Stomach (tissue), 9 donors: ENCODE results near the gene ZNF93. TPM values are rescaled to one million over a fixed set of nuclear protein-coding genes. Genes with fewer than 3 reads are reported as not detected.
"Not testable (repeated sequence)": the region's sequence is repeated elsewhere in the genome, so short reads cannot be mapped to it uniquely, and the experiment has no call there.

ENCODE experiments used
- DNase-seq, 2 donors: peaks; one replicate each; pipeline versions ENCODE4 v3.0.0 to v3.0.0-alpha.2; 2013 to 2019
- H3K27ac ChIP-seq, 5 donors: fragments of 200-600 bp in 4 of 5; sonication (generic) in 4 of 5; one replicate each; pipeline ENCODE4 v1.5.1; 2013 to 2019; ENCODE audit warnings: mild to moderate bottlenecking in 1 of 5, moderate library complexity in 1 of 5
- H3K27me3 ChIP-seq, 3 donors: fragments of 200-600 bp; sonication (generic); one replicate each; pipeline ENCODE4 v1.5.1; 2017 to 2019; ENCODE audit warnings: mixed run types in 1 of 3
- H3K36me3 ChIP-seq, 4 donors: fragments of 200-600 bp; sonication (generic); 1 replicate in 3 of 4; 2 replicates in 1 of 4; pipeline ENCODE4 v1.5.1; 2016 to 2019
- H3K4me1 ChIP-seq, 4 donors: fragments of 200-600 bp; sonication (generic); one replicate each; pipeline ENCODE4 v1.5.1; 2016 to 2019
- H3K4me3 ChIP-seq, 4 donors: fragments of 200-600 bp; sonication (generic) in 3 of 4; one replicate each; pipeline ENCODE4 v1.5.1; 2016 to 2019; ENCODE audit warnings: mild to moderate bottlenecking in 1 of 4
- H3K9me3 ChIP-seq, 4 donors: fragments of 200-600 bp; sonication (generic); one replicate each; pipeline ENCODE4 v1.5.1; 2016 to 2019
- CTCF ChIP-seq, 7 experiments: fragments of 450-650 bp in 4 of 7; fragments of 200-600 bp in 3 of 7; sonication (generic) in 3 of 7; IDR thresholded peaks; one replicate each; pipeline ENCODE4 v1.5.1; 2016 to 2019; ENCODE audit warnings: antibody characterized with exemption in 7 of 7, control low read depth in 2 of 7, mild to moderate bottlenecking in 1 of 7
- EP300 ChIP-seq: sonication (generic); formaldehyde crosslinking; IDR thresholded peaks from one replicate; pipeline ENCODE4 v1.6.1; 2017; ENCODE audit warnings: antibody characterized with exemption
- POLR2A ChIP-seq, 4 donors: fragments of 450-650 bp; IDR thresholded peaks; one replicate each; pipeline ENCODE4 v1.6.1; 2016; ENCODE audit warnings: antibody characterized with exemption in 4 of 4, control low read depth in 2 of 4, mild to moderate bottlenecking in 1 of 4, moderate library complexity in 1 of 4
- POLR2AphosphoS5 ChIP-seq, 3 donors: sonication (generic); formaldehyde crosslinking; IDR thresholded peaks; one replicate each; pipeline ENCODE4 v1.6.1; 2016; ENCODE audit warnings: antibody characterized with exemption in 3 of 3
- WGBS, 5 donors: extraction: QIAGEN DNeasy Blood & Tissue Kit in 3 of 5; methylation state at CpG; one replicate each; pipeline versions ENCODE4 v1.1.5 to v1.1.7; 2013 to 2018; 5-methylcytosine and 5-hydroxymethylcytosine counted together
- intact Hi-C: fragments of 100-400 bp; cut with DNase I; formaldehyde crosslinking; loops from one replicate; pipeline ENCODE4 v1.15.1; 2023; ENCODE audit warnings: low total_unique reads
- polyA plus RNA-seq, 3 donors: library from polyadenylated mRNA; stranded (reverse); fragments of 200-250 nt; gene quantifications; one replicate each; pipeline ENCODE4 v1.2.3, GENCODE V29; 2013
- total RNA-seq, 5 donors: library from RNA; depleted of rRNA; stranded (reverse); fragments of >200 nt; gene quantifications; one replicate each; pipeline versions ENCODE4 v1.1.0 to v1.2.3, GENCODE V29; 2014 to 2016
- donor health status: healthy with polysubstance abuse.
- donor health status: Bipolar disorder and iron deficiency.
- donor health status: healthy.

Gene ZNF93
- total and polyA plus RNA-seq, 8 donors = 0.45 to 9.2 (median 2.7) TPM; not detected in 2

GRCh38 chr19:19956434-19957075 lies 55.8 kb downstream of the ZNF93 start:
- peak in 1 of 2 donors; percentile 33 for DNase-seq
- WGBS, 5 donors = 51 to 67% (median 56%) methylated on average over 14 to 15 of the region's 15 CpGs

GRCh38 chr19:19957766-19958165 lies 57.0 kb downstream of the ZNF93 start:
- not testable (repeated sequence) for H3K4me1 ChIP-seq

More at GRCh38 chr19:19956434-19957075, 55.8 kb downstream of the ZNF93 start:
- intact Hi-C loops = loop anchor here (10.0 kb wide), 1 partner anchor 422 kb away; the partner anchor contains the start of gene CILP2
- no peaks in the 10 kb centered on the region for H3K36me3 ChIP-seq
- no peaks in the 10 kb centered on the region for H3K27me3 ChIP-seq
- no peaks in the 10 kb centered on the region for H3K4me1 ChIP-seq
- H3K27ac ChIP-seq = no peak overlapping the region
- no peaks in the 10 kb centered on the region for H3K9me3 ChIP-seq
- H3K4me3 ChIP-seq = no peak overlapping the region
- no peak for TF ChIP-seq CTCF (IDR thresholded peaks at IDR 0.05)
- no peak for TF ChIP-seq POLR2AphosphoS5 (IDR thresholded peaks at IDR 0.05)
- TF ChIP-seq POLR2A (IDR thresholded peaks at IDR 0.05) = no peak
- TF ChIP-seq EP300 = no peak

GRCh38 chr19:19959151-19959799 lies 58.5 kb downstream of the ZNF93 start:
- peak; percentile 84 to 87 for DNase-seq
- not testable (repeated sequence) for H3K27ac ChIP-seq, H3K27me3 ChIP-seq, H3K4me3 ChIP-seq, H3K4me1 ChIP-seq, H3K36me3 ChIP-seq, H3K9me3 ChIP-seq
- TF ChIP-seq POLR2AphosphoS5 (IDR thresholded peaks at IDR 0.05) = peak in 1 of 3 donors; percentile 33
- TF ChIP-seq CTCF (IDR thresholded peaks at IDR 0.05) = peak in 5 of 7 experiments; percentile 60 to 77 (median 73)
- 12 to 23% (median 20%) methylated on average over 6 to 9 of the region's 9 CpGs for WGBS, 5 donors
- intact Hi-C loops = loop anchor here (10.0 kb wide), 1 partner anchor 424 kb away; the partner anchor contains the start of gene CILP2

More at GRCh38 chr19:19957766-19958165, 57.0 kb downstream of the ZNF93 start:
- not testable (repeated sequence) for H3K9me3 ChIP-seq, H3K27ac ChIP-seq, DNase-seq, H3K36me3 ChIP-seq, H3K27me3 ChIP-seq, H3K4me3 ChIP-seq
- intact Hi-C loops = loop anchor here (10.0 kb wide), 1 partner anchor 423 kb away; the partner anchor contains the start of gene CILP2
- WGBS, 5 donors = 69 to 86% (median 83%) methylated on average over 6 to 8 of the region's 8 CpGs

GRCh38 chr19:19964416-19964815 lies 63.7 kb downstream of the ZNF93 start:
- intact Hi-C loops = no loop called here
- WGBS, 5 donors = 83 to 91% (median 86%) methylated on average over 7 of the region's 7 CpGs

GRCh38 chr19:19966126-19966525 lies 65.4 kb downstream of the ZNF93 start:
- H3K4me3 ChIP-seq, H3K4me1 ChIP-seq, H3K36me3 ChIP-seq, H3K27ac ChIP-seq, intact Hi-C loops, H3K27me3 ChIP-seq, DNase-seq: not testable (repeated sequence)
- peaks cover 14 to 40% (median 26%) of the 10 kb centered on the region in 4 donors for H3K9me3 ChIP-seq
- WGBS, 5 donors = 75 to 98% (median 90%) methylated on average over 2 to 3 of the region's 3 CpGs

More at GRCh38 chr19:19964416-19964815, 63.7 kb downstream of the ZNF93 start:
- Histone ChIP-seq H3K36me3 (no peaks in the 10 kb centered on the region), H3K27me3 (no peaks in the 10 kb centered on the region), H3K4me1 (no peaks in the 10 kb centered on the region), H3K27ac (no peak overlapping the region), H3K4me3 (no peak overlapping the region), H3K9me3 (peaks cover 14 to 40% (median 22%) of the 10 kb centered on the region in 4 donors)
- DNase-seq = no peak
- TF ChIP-seq POLR2AphosphoS5 (IDR thresholded peaks at IDR 0.05) (no peak), POLR2A (IDR thresholded peaks at IDR 0.05) (no peak), EP300 (no peak), CTCF (IDR thresholded peaks at IDR 0.05) (no peak)
